ENCODE data around the gene ALS2. TPM values are rescaled to one million over a fixed set of nuclear protein-coding genes. Genes with fewer than 3 reads are reported as not detected.
"Not testable (repeated sequence)": the region's sequence is repeated elsewhere in the genome, so short reads cannot be mapped to it uniquely, and the experiment has no call there.

ALS2 gene
- total and polyA plus RNA-seq, 2 of the 8 experiments (the other 6 are each of a cell fraction or from before 2014, with no cell fraction given): 12.1 to 34.5 TPM

DNA sequence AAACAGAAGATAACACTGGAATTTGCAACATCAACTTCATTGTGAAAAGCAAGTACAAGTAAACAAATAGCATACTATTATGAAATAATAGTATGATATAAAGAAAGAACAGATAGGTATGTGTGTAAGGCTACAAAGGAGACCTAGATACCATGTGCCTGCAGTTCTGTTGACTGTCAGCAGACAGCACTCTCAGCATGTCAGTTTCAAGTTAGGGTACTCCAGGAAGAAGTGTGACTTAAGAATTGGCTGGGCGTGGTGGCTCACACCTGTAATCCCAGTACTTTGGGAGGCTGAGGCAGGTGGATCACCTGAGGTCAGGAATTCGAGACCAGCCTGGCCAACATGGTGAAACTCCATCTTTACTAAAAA, 18.2 kb upstream of the ALS2 start:
- H2BK5ac ChIP-seq (ENCODE audit: low read depth, low read length); H2BK20ac ChIP-seq (ENCODE audit: low read length); H3K27ac ChIP-seq (ENCODE audit: low read depth, low read length); H4K5ac ChIP-seq (ENCODE audit: insufficient read length, low read depth, low read length); H4K20me1 ChIP-seq (replicated peaks in 1 of 2; ENCODE audit: control insufficient read depth in 1 of 2, insufficient read depth in 2 of 2, low read length in 2 of 2); FAIRE-seq; H3K36me3 ChIP-seq (ENCODE audit: control insufficient read depth in 2 of 4, insufficient read depth in 4 of 4, low read length in 3 of 4); H3K79me2 ChIP-seq (ENCODE audit: control insufficient read depth in 1 of 2, insufficient read depth in 2 of 2, low read length in 2 of 2); H4K91ac ChIP-seq (replicated peaks; ENCODE audit: insufficient read length, low read length); H3K14ac ChIP-seq (ENCODE audit: insufficient read length); H2BK12ac ChIP-seq (ENCODE audit: low read depth, low read length); H3K79me1 ChIP-seq (ENCODE audit: low read depth, low read length); H3K4me3 ChIP-seq (ENCODE audit: extremely low read depth in 1 of 4, insufficient read depth in 2 of 4, low read depth in 3 of 4, low read length in 4 of 4); H2BK120ac ChIP-seq (replicated peaks; ENCODE audit: low read depth, low read length); H3K23ac ChIP-seq (ENCODE audit: insufficient read length); H4K8ac ChIP-seq (ENCODE audit: extremely low read depth, insufficient read depth, low read length); DNase-seq (ENCODE audit: low read depth in 1 of 2, low spot score in 2 of 2); H3K18ac ChIP-seq (ENCODE audit: extremely low read depth, low read length); H3K9ac ChIP-seq (replicated peaks in 1 of 4; ENCODE audit: extremely low read depth in 1 of 4, low read depth in 3 of 4, low read length in 3 of 4); H2BK15ac ChIP-seq (ENCODE audit: low read length); H3K4me1 ChIP-seq (replicated peaks in 1 of 4; ENCODE audit: control insufficient read depth in 3 of 4, insufficient read depth in 4 of 4, low read length in 3 of 4); H3K27me3 ChIP-seq (replicated peaks in 1 of 4; ENCODE audit: control insufficient read depth in 3 of 4, extremely low read depth in 1 of 4, insufficient read depth in 3 of 4, low read length in 3 of 4); H3K4me2 ChIP-seq (ENCODE audit: insufficient read depth in 1 of 2, low read depth in 2 of 2, low read length in 2 of 2); POLR2A ChIA-PET (ENCODE audit: partially characterized antibody); H2AK5ac ChIP-seq (ENCODE audit: low read depth, low read length); H3K9me3 ChIP-seq (ENCODE audit: insufficient read depth in 2 of 2, low read depth in 1 of 2, low read length in 1 of 2); H2AFZ ChIP-seq (ENCODE audit: low read length); H3K56ac ChIP-seq (replicated peaks; ENCODE audit: insufficient read length, low read depth, low read length); H3K4ac ChIP-seq (replicated peaks; ENCODE audit: insufficient read length, low read depth, low read length); H3K23me2 ChIP-seq (ENCODE audit: low read depth, low read length): not testable (repeated sequence)
- 87% methylated on average over 2 of the region's 2 CpGs; no CpG with 5 or more reads in 1 of the 2 experiments for WGBS, 2 experiments (ENCODE audit: extremely low coverage in 1 of 2, insufficient coverage in 1 of 2, insufficient read length in 1 of 2, insufficient replicate concordance in 2 of 2, low coverage in 1 of 2, low lambda C conversion rate in 2 of 2, missing lambda C conversion rate in 1 of 2)
- TF ChIP-seq, protein P1, sequence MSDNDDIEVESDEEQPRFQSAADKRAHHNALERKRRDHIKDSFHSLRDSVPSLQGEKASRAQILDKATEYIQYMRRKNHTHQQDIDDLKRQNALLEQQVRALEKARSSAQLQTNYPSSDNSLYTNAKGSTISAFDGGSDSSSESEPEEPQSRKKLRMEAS (IDR thresholded peaks at IDR 0.05): 0 out of 2 replicates have a peak, but pooled peaks have one; percentile 40
- peak; percentile 76 to 83 for TF ChIP-seq RAD21 (IDR thresholded peaks at IDR 0.05 in 1 of 2, conservative IDR thresholded peaks at IDR 0.05 in 1 of 2; ENCODE audit: low read depth in 2 of 2, low read length in 2 of 2)
- TF ChIP-seq, protein P2, sequence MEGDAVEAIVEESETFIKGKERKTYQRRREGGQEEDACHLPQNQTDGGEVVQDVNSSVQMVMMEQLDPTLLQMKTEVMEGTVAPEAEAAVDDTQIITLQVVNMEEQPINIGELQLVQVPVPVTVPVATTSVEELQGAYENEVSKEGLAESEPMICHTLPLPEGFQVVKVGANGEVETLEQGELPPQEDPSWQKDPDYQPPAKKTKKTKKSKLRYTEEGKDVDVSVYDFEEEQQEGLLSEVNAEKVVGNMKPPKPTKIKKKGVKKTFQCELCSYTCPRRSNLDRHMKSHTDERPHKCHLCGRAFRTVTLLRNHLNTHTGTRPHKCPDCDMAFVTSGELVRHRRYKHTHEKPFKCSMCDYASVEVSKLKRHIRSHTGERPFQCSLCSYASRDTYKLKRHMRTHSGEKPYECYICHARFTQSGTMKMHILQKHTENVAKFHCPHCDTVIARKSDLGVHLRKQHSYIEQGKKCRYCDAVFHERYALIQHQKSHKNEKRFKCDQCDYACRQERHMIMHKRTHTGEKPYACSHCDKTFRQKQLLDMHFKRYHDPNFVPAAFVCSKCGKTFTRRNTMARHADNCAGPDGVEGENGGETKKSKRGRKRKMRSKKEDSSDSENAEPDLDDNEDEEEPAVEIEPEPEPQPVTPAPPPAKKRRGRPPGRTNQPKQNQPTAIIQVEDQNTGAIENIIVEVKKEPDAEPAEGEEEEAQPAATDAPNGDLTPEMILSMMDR (IDR thresholded peaks at IDR 0.05; ENCODE audit: control extremely low read depth in 1 of 3, insufficient read depth in 1 of 3, low read depth in 1 of 3, low read length in 3 of 3): peak in 2 of 3 experiments; percentile 45 to 65; a peak in 2 of 4 replicates
- CTCF ChIA-PET (ENCODE audit: partially characterized antibody): interaction anchor here (0.6 kb wide), 1 partner anchor 166 kb away, joined by 3 read pairs; no protein-coding TSS in a partner anchor

Data from H1 (cell line).